Hair follicle dermal papilla cell (primary cell): ENCODE results near the gene IRAK3. TPM values are rescaled to one million over a fixed set of nuclear protein-coding genes. Genes with fewer than 3 reads are reported as not detected.

ENCODE experiments used
- total RNA-seq: library from RNA; depleted of rRNA; stranded (reverse); fragments of >200 nt; gene quantifications from 2 replicates; pipeline ENCODE4 v1.2.3, GENCODE V29; 2012

IRAK3 gene, protein sequence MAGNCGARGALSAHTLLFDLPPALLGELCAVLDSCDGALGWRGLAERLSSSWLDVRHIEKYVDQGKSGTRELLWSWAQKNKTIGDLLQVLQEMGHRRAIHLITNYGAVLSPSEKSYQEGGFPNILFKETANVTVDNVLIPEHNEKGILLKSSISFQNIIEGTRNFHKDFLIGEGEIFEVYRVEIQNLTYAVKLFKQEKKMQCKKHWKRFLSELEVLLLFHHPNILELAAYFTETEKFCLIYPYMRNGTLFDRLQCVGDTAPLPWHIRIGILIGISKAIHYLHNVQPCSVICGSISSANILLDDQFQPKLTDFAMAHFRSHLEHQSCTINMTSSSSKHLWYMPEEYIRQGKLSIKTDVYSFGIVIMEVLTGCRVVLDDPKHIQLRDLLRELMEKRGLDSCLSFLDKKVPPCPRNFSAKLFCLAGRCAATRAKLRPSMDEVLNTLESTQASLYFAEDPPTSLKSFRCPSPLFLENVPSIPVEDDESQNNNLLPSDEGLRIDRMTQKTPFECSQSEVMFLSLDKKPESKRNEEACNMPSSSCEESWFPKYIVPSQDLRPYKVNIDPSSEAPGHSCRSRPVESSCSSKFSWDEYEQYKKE
- total RNA-seq, result 14.2 and 19.3 TPM in 2 replicates

DNA sequence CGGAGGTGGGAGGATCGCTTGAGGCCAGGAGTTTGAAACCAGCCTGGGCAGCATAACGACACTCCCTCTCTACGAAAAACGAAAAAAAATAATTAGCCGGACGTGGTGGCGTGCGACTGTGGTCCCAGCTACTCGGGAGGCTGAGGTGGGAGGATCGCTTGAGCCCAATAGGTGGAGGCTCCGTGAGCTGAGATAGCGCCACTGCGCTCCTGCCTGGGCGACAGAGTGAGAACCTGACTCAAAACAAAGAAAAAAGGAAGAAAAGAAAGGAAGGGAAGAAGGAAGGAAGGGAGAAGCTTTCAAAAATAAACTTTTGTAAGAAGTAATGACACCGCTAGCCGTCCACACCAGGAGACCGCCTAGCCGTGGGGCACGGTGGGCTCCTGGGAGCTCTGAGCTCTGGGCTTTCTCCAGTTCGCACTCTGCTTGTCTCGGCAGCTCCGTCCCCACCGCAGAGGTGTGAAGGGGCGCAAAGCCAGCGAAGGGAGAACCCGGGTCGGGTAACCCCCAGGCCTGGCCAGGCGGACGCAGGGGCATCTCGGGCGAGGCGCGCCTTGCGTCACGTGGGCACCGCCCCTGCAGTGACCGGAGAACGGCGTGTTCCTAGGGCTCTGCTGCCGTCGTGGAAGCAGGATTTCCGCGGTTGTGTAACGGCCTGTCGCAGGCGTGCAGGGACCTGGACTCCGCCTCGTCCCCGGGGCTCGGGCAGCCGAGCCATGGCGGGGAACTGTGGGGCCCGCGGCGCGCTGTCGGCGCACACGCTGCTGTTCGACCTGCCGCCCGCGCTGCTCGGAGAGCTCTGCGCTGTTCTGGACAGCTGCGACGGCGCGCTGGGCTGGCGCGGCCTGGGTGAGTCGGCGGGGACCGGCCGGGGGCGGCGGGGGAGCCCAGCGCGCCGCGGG is at the start of gene IRAK3:
Gene IRAK3 (plus strand): TSS at position 631 of the 902 bp plus-strand sequence. CDS start 86 bp downstream, at position 717.

DNA sequence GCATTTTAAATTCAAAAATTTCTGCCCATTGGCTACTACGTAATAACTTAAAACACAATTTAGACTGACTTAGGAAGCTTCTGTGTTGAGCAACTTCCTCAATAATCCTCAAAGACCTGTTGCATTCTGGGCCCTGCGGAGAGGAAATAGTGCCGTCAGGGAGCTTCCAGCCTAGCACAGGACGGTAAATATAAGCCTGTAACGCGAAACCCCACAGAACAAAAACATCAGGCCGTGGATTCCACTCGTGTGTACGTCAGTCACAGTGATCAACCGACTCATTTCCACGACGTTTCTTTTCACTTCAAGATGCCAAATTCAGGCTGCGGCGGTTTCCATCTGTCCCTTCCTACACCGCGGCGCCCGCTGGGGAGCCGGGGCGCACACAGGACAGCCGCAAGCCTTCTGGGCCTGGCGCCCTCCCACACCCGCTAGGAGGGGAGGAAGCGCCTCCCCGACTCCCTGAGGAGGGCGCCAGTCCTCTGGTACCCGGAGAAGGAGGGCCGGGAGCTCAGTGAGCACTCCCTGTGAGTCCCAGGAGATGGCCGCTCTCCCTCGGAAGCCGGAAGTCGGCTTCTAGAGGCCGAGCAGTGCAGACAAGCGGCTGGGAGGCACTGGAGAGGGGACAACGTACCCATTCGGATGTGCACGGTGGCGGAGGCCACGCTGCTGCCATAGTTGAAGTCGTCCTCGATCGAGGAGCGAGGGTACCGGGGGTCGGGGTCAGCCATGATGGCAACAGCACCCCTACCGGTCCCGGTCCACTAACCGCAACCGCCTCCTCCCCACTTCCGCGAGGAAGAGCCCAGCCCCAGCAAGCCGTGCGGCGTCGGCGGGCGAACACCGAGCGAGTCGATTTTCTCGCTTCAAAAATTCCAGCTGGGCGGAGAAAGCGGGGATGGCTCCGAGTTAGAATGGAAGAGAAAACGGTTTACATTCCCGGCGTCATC is 19.5 kb upstream of the IRAK3 start, which contains the start of gene TMBIM4:
Gene TMBIM4 (minus strand): TSS at position 776 of the 950 bp plus-strand sequence. CDS start 45 bp downstream, at position 731.

DNA sequence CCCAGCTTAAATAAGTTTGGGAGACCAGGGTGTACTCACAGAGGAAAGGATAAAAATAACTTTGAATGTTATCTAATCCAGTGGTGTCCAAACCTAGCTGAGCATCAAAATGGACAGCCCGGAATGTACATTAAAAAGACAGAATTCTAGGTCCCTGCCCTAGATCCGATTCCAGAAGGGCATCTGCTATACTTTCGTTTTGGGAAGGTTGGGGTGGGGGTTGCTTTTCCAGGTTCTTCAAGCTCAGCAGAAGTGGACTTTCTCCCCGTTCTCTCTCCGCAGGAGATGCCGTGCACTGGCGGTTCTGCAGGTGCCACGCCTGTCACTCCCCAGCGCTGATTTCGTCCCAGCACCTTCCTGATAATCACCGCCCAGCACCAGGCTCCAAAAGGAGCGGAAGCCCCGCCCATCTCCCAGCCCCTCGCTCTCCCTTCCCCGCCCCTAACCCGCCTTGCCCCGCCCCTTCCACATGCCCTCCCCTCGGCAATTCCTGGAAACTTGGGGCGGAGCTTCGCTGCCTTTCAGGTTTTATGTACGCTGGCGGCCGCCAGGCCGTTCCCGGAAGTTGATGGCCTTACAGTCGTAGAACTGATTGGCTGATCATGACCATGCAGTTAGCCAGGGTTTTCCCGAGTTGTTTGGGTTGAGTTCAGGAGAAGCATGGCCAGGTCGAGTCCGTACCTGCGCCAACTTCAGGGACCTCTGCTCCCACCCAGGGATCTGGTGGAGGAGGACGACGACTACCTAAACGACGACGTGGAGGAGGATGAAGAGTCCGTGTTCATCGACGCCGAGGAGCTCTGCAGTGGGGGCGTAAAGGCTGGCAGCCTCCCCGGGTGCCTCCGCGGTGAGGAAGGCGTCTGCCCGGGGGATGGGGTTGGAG is 113.2 kb downstream of the IRAK3 start, which contains the start of gene HELB:
Gene HELB (plus strand): TSS at position 550 of the 883 bp plus-strand sequence. CDS start 111 bp downstream, at position 661.

Other genes with a start within 250 kb of the IRAK3 start
- 4.2 and 4.7 TPM in 2 replicates for gene LLPH, start 58.5 kb upstream of the IRAK3 start, total RNA-seq
- gene TMBIM4, start 19.2 kb upstream of the IRAK3 start, total RNA-seq, result 81.5 and 104 TPM in 2 replicates
- 4.0 and 5.8 TPM in 2 replicates for gene HELB, start 113.3 kb downstream of the IRAK3 start, total RNA-seq